Stomach (tissue), 9 donors: ENCODE data around the gene NR1I2. TPM values are rescaled to one million over a fixed set of nuclear protein-coding genes. Genes with fewer than 3 reads are reported as not detected.

Source experiments
- DNase-seq, 2 donors: peaks; one replicate each; pipeline versions ENCODE4 v3.0.0 to v3.0.0-alpha.2; 2013 to 2019
- H3K27ac ChIP-seq, 5 donors: fragments of 200-600 bp in 4 of 5; sonication (generic) in 4 of 5; one replicate each; pipeline ENCODE4 v1.5.1; 2013 to 2019; ENCODE audit warnings: mild to moderate bottlenecking in 1 of 5, moderate library complexity in 1 of 5
- H3K27me3 ChIP-seq, 3 donors: fragments of 200-600 bp; sonication (generic); one replicate each; pipeline ENCODE4 v1.5.1; 2017 to 2019; ENCODE audit warnings: mixed run types in 1 of 3
- H3K36me3 ChIP-seq, 4 donors: fragments of 200-600 bp; sonication (generic); 1 replicate in 3 of 4; 2 replicates in 1 of 4; pipeline ENCODE4 v1.5.1; 2016 to 2019
- H3K4me1 ChIP-seq, 4 donors: fragments of 200-600 bp; sonication (generic); one replicate each; pipeline ENCODE4 v1.5.1; 2016 to 2019
- H3K4me3 ChIP-seq, 4 donors: fragments of 200-600 bp; sonication (generic) in 3 of 4; one replicate each; pipeline ENCODE4 v1.5.1; 2016 to 2019; ENCODE audit warnings: mild to moderate bottlenecking in 1 of 4
- H3K9me3 ChIP-seq, 4 donors: fragments of 200-600 bp; sonication (generic); one replicate each; pipeline ENCODE4 v1.5.1; 2016 to 2019
- CTCF ChIP-seq, 7 experiments: fragments of 450-650 bp in 4 of 7; fragments of 200-600 bp in 3 of 7; sonication (generic) in 3 of 7; IDR thresholded peaks; one replicate each; pipeline ENCODE4 v1.5.1; 2016 to 2019; ENCODE audit warnings: antibody characterized with exemption in 7 of 7, control low read depth in 2 of 7, mild to moderate bottlenecking in 1 of 7
- EP300 ChIP-seq: sonication (generic); formaldehyde crosslinking; IDR thresholded peaks from one replicate; pipeline ENCODE4 v1.6.1; 2017; ENCODE audit warnings: antibody characterized with exemption
- POLR2A ChIP-seq, 4 donors: fragments of 450-650 bp; IDR thresholded peaks; one replicate each; pipeline ENCODE4 v1.6.1; 2016; ENCODE audit warnings: antibody characterized with exemption in 4 of 4, control low read depth in 2 of 4, mild to moderate bottlenecking in 1 of 4, moderate library complexity in 1 of 4
- POLR2AphosphoS5 ChIP-seq, 3 donors: sonication (generic); formaldehyde crosslinking; IDR thresholded peaks; one replicate each; pipeline ENCODE4 v1.6.1; 2016; ENCODE audit warnings: antibody characterized with exemption in 3 of 3
- WGBS, 5 donors: extraction: QIAGEN DNeasy Blood & Tissue Kit in 3 of 5; methylation state at CpG; one replicate each; pipeline versions ENCODE4 v1.1.5 to v1.1.7; 2013 to 2018; 5-methylcytosine and 5-hydroxymethylcytosine counted together
- intact Hi-C: fragments of 100-400 bp; cut with DNase I; formaldehyde crosslinking; loops from one replicate; pipeline ENCODE4 v1.15.1; 2023; ENCODE audit warnings: low total_unique reads
- polyA plus RNA-seq, 3 donors: library from polyadenylated mRNA; stranded (reverse); fragments of 200-250 nt; gene quantifications; one replicate each; pipeline ENCODE4 v1.2.3, GENCODE V29; 2013
- total RNA-seq, 5 donors: library from RNA; depleted of rRNA; stranded (reverse); fragments of >200 nt; gene quantifications; one replicate each; pipeline versions ENCODE4 v1.1.0 to v1.2.3, GENCODE V29; 2014 to 2016
- donor health status: healthy with polysubstance abuse.
- donor health status: Bipolar disorder and iron deficiency.
- donor health status: healthy.

The NR1I2 gene
- total and polyA plus RNA-seq, 8 donors, result 0.08 to 37.4 (median 5.4) TPM; not detected in 4

DNA sequence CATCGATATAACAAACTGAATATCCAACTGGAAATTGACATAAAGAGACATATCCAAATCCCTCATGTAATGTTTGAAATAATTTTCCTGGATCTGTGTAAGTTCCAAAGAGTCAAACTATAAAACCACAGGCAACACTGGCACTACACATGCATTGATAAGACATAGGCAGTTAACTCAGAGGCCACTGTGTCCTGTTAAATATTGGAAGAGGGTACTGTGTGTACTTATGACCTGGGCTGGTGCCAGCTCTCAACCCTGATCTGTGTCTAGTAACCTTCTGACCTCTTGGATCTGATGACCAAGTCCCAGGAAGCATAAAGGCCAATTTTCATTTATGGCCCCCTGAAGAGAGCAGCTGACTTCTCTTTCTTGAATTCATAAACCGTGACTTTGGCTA is 4.5 kb downstream of the NR1I2 start:
- H3K27me3 ChIP-seq, result no peaks in the 10 kb centered on the region
- no peaks in the 10 kb centered on the region for H3K9me3 ChIP-seq
- TF ChIP-seq POLR2A (IDR thresholded peaks at IDR 0.05) (no peak), EP300 (no peak), CTCF (IDR thresholded peaks at IDR 0.05) (no peak), POLR2AphosphoS5 (IDR thresholded peaks at IDR 0.05) (no peak)
- intact Hi-C loops, result no loop called here
- no peaks in the 10 kb centered on the region for H3K4me1 ChIP-seq
- H3K27ac ChIP-seq, result no peak overlapping the region
- H3K36me3 ChIP-seq, result no peaks in the 10 kb centered on the region
- 90 to 94% (median 92%) methylated on average over 2 of the region's 2 CpGs for WGBS, 5 donors
- H3K4me3 ChIP-seq, result no peak overlapping the region
- DNase-seq, result no peak

DNA sequence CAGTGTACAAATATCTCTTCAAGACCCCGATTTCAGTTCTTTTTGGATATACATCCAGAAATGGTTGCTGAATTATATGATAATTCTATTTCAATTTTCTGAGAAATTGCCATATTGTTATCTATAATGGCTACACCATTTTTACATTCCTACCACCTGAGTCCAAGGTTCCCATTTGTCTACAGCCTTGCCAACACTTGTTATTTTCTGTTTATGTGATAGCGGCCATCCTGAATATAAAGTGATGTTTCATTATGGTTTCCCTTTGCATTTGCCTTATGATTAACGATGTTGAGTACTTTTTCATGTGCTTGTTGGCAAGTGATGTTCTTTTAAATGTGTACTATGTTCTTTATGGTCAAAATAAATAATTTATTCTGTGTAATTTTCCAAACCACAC is 8.5 kb downstream of the NR1I2 start:
- H3K4me3 ChIP-seq, result no peak overlapping the region
- no peaks in the 10 kb centered on the region for H3K9me3 ChIP-seq
- DNase-seq, result no peak
- intact Hi-C loops, result no loop called here
- no peaks in the 10 kb centered on the region for H3K36me3 ChIP-seq
- no peak overlapping the region for H3K27ac ChIP-seq
- no peaks in the 10 kb centered on the region for H3K27me3 ChIP-seq
- WGBS, 5 donors, result 91 to 95% (median 94%) methylated on average over 3 of the region's 3 CpGs
- no peak for TF ChIP-seq POLR2AphosphoS5 (IDR thresholded peaks at IDR 0.05)
- TF ChIP-seq POLR2A (IDR thresholded peaks at IDR 0.05), result no peak
- no peak for TF ChIP-seq CTCF (IDR thresholded peaks at IDR 0.05)
- TF ChIP-seq EP300, result no peak
- H3K4me1 ChIP-seq, result no peaks in the 10 kb centered on the region

- no peaks in the 10 kb centered on the region for H3K27me3 ChIP-seq
- H3K4me1 ChIP-seq, result no peaks in the 10 kb centered on the region
- no peaks in the 10 kb centered on the region for H3K36me3 ChIP-seq
- H3K4me3 ChIP-seq, result no peak overlapping the region
- no peak overlapping the region for H3K27ac ChIP-seq
- 91 to 97% (median 93%) methylated on average over 8 of the region's 8 CpGs for WGBS, 5 donors
- no peaks in the 10 kb centered on the region for H3K9me3 ChIP-seq
- DNase-seq, result no peak
- no peak for TF ChIP-seq POLR2AphosphoS5 (IDR thresholded peaks at IDR 0.05)
- no peak for TF ChIP-seq EP300
- no peak for TF ChIP-seq POLR2A (IDR thresholded peaks at IDR 0.05)
- TF ChIP-seq CTCF (IDR thresholded peaks at IDR 0.05), result no peak
- intact Hi-C loops, result no loop called here
These were observed 10.4 kb downstream of the NR1I2 start for GRCh38 chr3:119792270-119792669.

- no peak for TF ChIP-seq POLR2A (IDR thresholded peaks at IDR 0.05)
- TF ChIP-seq POLR2AphosphoS5 (IDR thresholded peaks at IDR 0.05), result no peak
- DNase-seq, result no peak
- WGBS, 5 donors, result 90 to 100% (median 93%) methylated on average over 2 of the region's 2 CpGs
- Histone ChIP-seq H3K27ac (no peak overlapping the region), H3K27me3 (no peaks in the 10 kb centered on the region), H3K4me1 (no peaks in the 10 kb centered on the region), H3K36me3 (no peaks in the 10 kb centered on the region), H3K9me3 (no peaks in the 10 kb centered on the region), H3K4me3 (no peak overlapping the region)
- intact Hi-C loops, result no loop called here
These were observed 12.5 kb downstream of the NR1I2 start for GRCh38 chr3:119794401-119794800.

- H3K4me1 ChIP-seq, result no peaks in the 10 kb centered on the region
- H3K27ac ChIP-seq, result no peak overlapping the region
These were observed 13.2 kb downstream of the NR1I2 start for GRCh38 chr3:119794971-119795612.

More at GRCh38 chr3:119794971-119795612, 13.2 kb downstream of the NR1I2 start:
- 37 to 53% (median 41%) methylated on average over 5 of the region's 5 CpGs for WGBS, 5 donors
- H3K4me3 ChIP-seq, result no peak overlapping the region
- no peak for TF ChIP-seq EP300
- TF ChIP-seq POLR2AphosphoS5 (IDR thresholded peaks at IDR 0.05), result peak in 1 of 3 donors; percentile 33
- H3K36me3 ChIP-seq, result no peaks in the 10 kb centered on the region
- peak; percentile 30 to 76 for DNase-seq
- H3K9me3 ChIP-seq, result no peaks in the 10 kb centered on the region
- H3K27me3 ChIP-seq, result no peaks in the 10 kb centered on the region
- intact Hi-C loops, result no loop called here
